ENCODE results near the gene POU6F2.

Gene POU6F2

GRCh38 chr7:39238234-39238869, 260.6 kb downstream of the POU6F2 start:
- TF ChIP-seq CTCF (IDR thresholded peaks at IDR 0.05) (no peak), ZFX (IDR thresholded peaks at IDR 0.05; ENCODE audit: borderline replicate concordance) (no peak)

GRCh38 chr7:39240864-39241263, 263.2 kb downstream of the POU6F2 start:
- no peak for TF ChIP-seq ZFX (IDR thresholded peaks at IDR 0.05; ENCODE audit: borderline replicate concordance)
- no peak for TF ChIP-seq CTCF (IDR thresholded peaks at IDR 0.05)
- no peak overlapping the region for H3K27ac ChIP-seq

More at GRCh38 chr7:39238234-39238869, 260.6 kb downstream of the POU6F2 start:
- no peak overlapping the region for H3K27ac ChIP-seq

GRCh38 chr7:39247576-39247975, 269.9 kb downstream of the POU6F2 start:
- TF ChIP-seq CTCF (IDR thresholded peaks at IDR 0.05) (no peak), ZFX (IDR thresholded peaks at IDR 0.05; ENCODE audit: borderline replicate concordance) (no peak)
- no peak overlapping the region for H3K27ac ChIP-seq

- H3K27ac ChIP-seq: no peak overlapping the region
- no peak for TF ChIP-seq ZFX (IDR thresholded peaks at IDR 0.05; ENCODE audit: borderline replicate concordance)
- no peak for TF ChIP-seq CTCF (IDR thresholded peaks at IDR 0.05)
These were observed 270.5 kb downstream of the POU6F2 start for GRCh38 chr7:39248041-39248691.

GRCh38 chr7:39248692-39249090, 271.0 kb downstream of the POU6F2 start:
- TF ChIP-seq CTCF (IDR thresholded peaks at IDR 0.05) (no peak), ZFX (IDR thresholded peaks at IDR 0.05; ENCODE audit: borderline replicate concordance) (no peak)
- no peak overlapping the region for H3K27ac ChIP-seq

GRCh38 chr7:39249635-39250152, 272.0 kb downstream of the POU6F2 start:
- TF ChIP-seq ZFX (IDR thresholded peaks at IDR 0.05; ENCODE audit: borderline replicate concordance): no peak
- TF ChIP-seq CTCF (IDR thresholded peaks at IDR 0.05): no peak
- no peak overlapping the region for H3K27ac ChIP-seq

GRCh38 chr7:39252916-39253315, 275.2 kb downstream of the POU6F2 start:
- H3K27ac ChIP-seq: no peak overlapping the region
- TF ChIP-seq ZFX (IDR thresholded peaks at IDR 0.05; ENCODE audit: borderline replicate concordance): no peak
- no peak for TF ChIP-seq CTCF (IDR thresholded peaks at IDR 0.05)

All from 22Rv1 (cell line).